HEK293 (cell line): ENCODE measurements around the gene TUBG2.
A peak's percentile ranks its signal among the peaks of the same experiment; 100 is the strongest.
"Not testable (repeated sequence)": the region's sequence is repeated elsewhere in the genome, so short reads cannot be mapped to it uniquely, and the experiment has no call there.

Source experiments
- CTCF ChIA-PET: fragments of 350-600 bp; formaldehyde crosslinking; extraction: SDS; loops from one replicate; lab custom pipeline; 2021; ENCODE audit warnings: antibody characterized with exemption; lab: Yijun Ruan, JAX
- POLR2A ChIA-PET: fragments of 300-600 bp; formaldehyde crosslinking; extraction: SDS; loops from one replicate; lab custom pipeline; 2020; ENCODE audit warnings: antibody characterized with exemption, inconsistent platforms; lab: Yijun Ruan, JAX
- H3K27ac ChIP-seq: fragments of 200-500 bp; sonication (Bioruptor generic); 2 replicates; pipeline ENCODE4 v1.5.1; 2014; ENCODE audit warnings: low read depth, low read length, control low read depth, inconsistent platforms; ENCODE audit errors: extremely low read depth
- H3K36me3 ChIP-seq, 2 experiments: fragments of 200-500 bp in 1 of 2; sonication (Bioruptor generic) in 1 of 2; 1 replicate in 1 of 2; 2 replicates in 1 of 2; pipeline ENCODE4 v1.5.1; 2014 to 2017; ENCODE audit warnings: inconsistent platforms in 2 of 2, low read length in 2 of 2; ENCODE audit not compliant: control insufficient read depth in 2 of 2, insufficient read depth in 1 of 2
- H3K4me1 ChIP-seq: fragments of 200-500 bp; sonication (Bioruptor generic); 2 replicates; pipeline ENCODE4 v1.5.1; 2014; ENCODE audit warnings: mild to moderate bottlenecking, low read length, inconsistent platforms; ENCODE audit not compliant: control insufficient read depth, insufficient read depth
- H3K4me3 ChIP-seq: 2 replicates; pipeline ENCODE4 v1.5.1; 2011; ENCODE audit warnings: low read depth, mild to moderate bottlenecking, control low read depth, low read length, moderate library complexity
- H3K9me3 ChIP-seq: fragments of 200-500 bp; sonication (Bioruptor generic); 2 replicates; pipeline ENCODE4 v1.5.1; 2014; ENCODE audit warnings: low read depth, low read length, inconsistent platforms; ENCODE audit not compliant: control insufficient read depth, insufficient read depth
- BCL11A ChIP-seq: fragments of 450-650 bp; formaldehyde crosslinking; IDR thresholded peaks from 2 replicates; pipeline ENCODE4 v1.5.1; 2016; ENCODE audit warnings: low read depth, missing biosample characterization, missing genetic modification characterization
- BCL6B ChIP-seq: fragments of 450-650 bp; formaldehyde crosslinking; IDR thresholded peaks from 2 replicates; pipeline ENCODE4 v1.5.1; 2017; ENCODE audit warnings: missing biosample characterization, missing genetic modification characterization
- HOXC10 ChIP-seq: sonication (generic); formaldehyde crosslinking; IDR thresholded peaks from 2 replicates; pipeline ENCODE4 v1.8.1; 2023; ENCODE audit warnings: mild to moderate bottlenecking, missing genetic modification reagents
- KLF1 ChIP-seq: fragments of 450-650 bp; formaldehyde crosslinking; IDR thresholded peaks from 2 replicates; pipeline ENCODE4 v1.5.1; 2016; ENCODE audit warnings: missing biosample characterization, missing genetic modification characterization
- PRDM1 ChIP-seq: fragments of 450-650 bp; formaldehyde crosslinking; IDR thresholded peaks from 2 replicates; pipeline ENCODE4; 2016; ENCODE audit warnings: missing biosample characterization, missing genetic modification characterization
- TRIM28 ChIP-seq: IDR thresholded peaks from 2 replicates; pipeline ENCODE4 v1.6.1; 2011; ENCODE audit warnings: low read length, control low read depth, borderline replicate concordance
- ZBTB21 ChIP-seq: fragments of 450-650 bp; formaldehyde crosslinking; IDR thresholded peaks from 2 replicates; pipeline ENCODE4 v1.5.1; 2017; ENCODE audit warnings: missing biosample characterization, missing genetic modification characterization
- ZBTB44 ChIP-seq: fragments of 450-650 bp; IDR thresholded peaks from 2 replicates; pipeline ENCODE4 v1.5.1; 2018; ENCODE audit warnings: missing biosample characterization, mild to moderate bottlenecking, missing genetic modification characterization
- ZFP37 ChIP-seq: fragments of 450-650 bp; formaldehyde crosslinking; IDR thresholded peaks from 2 replicates; pipeline ENCODE4 v1.5.1; 2016; ENCODE audit warnings: missing biosample characterization, missing genetic modification characterization
- ZNF10 ChIP-seq: fragments of 450-650 bp; formaldehyde crosslinking; IDR thresholded peaks from 2 replicates; pipeline ENCODE4 v1.5.1; 2017; ENCODE audit warnings: missing biosample characterization, missing genetic modification characterization
- ZNF132 ChIP-seq: fragments of 450-650 bp; formaldehyde crosslinking; IDR thresholded peaks from 2 replicates; pipeline ENCODE4 v1.5.1; 2017; ENCODE audit warnings: missing biosample characterization, missing genetic modification characterization, borderline replicate concordance
- ZNF175 ChIP-seq: fragments of 450-650 bp; formaldehyde crosslinking; IDR thresholded peaks from 2 replicates; pipeline ENCODE4 v1.5.1; 2016; ENCODE audit warnings: missing biosample characterization, missing genetic modification characterization
- ZNF274 ChIP-seq, 2 experiments: fragments of 200-500 bp in 1 of 2; fragments of 450-650 bp in 1 of 2; sonication (Bioruptor generic) in 1 of 2; formaldehyde crosslinking in 1 of 2; IDR thresholded peaks; 2 replicates each; pipeline versions ENCODE4 v1.5.1 to v1.6.1; 2014 to 2016; ENCODE audit warnings: borderline replicate concordance in 1 of 2, inconsistent platforms in 1 of 2, low read length in 1 of 2, missing biosample characterization in 1 of 2, missing genetic modification characterization in 1 of 2
- ZNF350 ChIP-seq: fragments of 450-650 bp; formaldehyde crosslinking; IDR thresholded peaks from 2 replicates; pipeline ENCODE4 v1.5.0; 2017; ENCODE audit warnings: missing biosample characterization, mild to moderate bottlenecking, missing genetic modification characterization
- ZNF366 ChIP-seq: fragments of 450-650 bp; formaldehyde crosslinking; conservative IDR thresholded peaks from 2 replicates; pipeline ENCODE4 v1.5.1; 2016; ENCODE audit warnings: missing biosample characterization, missing genetic modification characterization
- ZNF416 ChIP-seq: fragments of 450-650 bp; formaldehyde crosslinking; IDR thresholded peaks from 2 replicates; pipeline ENCODE4 v1.5.1; 2016; ENCODE audit warnings: missing biosample characterization, missing genetic modification characterization
- ZNF433 ChIP-seq: fragments of 450-650 bp; formaldehyde crosslinking; IDR thresholded peaks from 2 replicates; pipeline ENCODE4 v1.5.1; 2016; ENCODE audit warnings: missing biosample characterization, missing genetic modification characterization, low read depth
- ZNF473 ChIP-seq: fragments of 450-650 bp; formaldehyde crosslinking; IDR thresholded peaks from 2 replicates; pipeline ENCODE4 v1.5.1; 2017; ENCODE audit warnings: missing biosample characterization, missing genetic modification characterization
- ZNF558 ChIP-seq: fragments of 450-650 bp; formaldehyde crosslinking; IDR thresholded peaks from 2 replicates; pipeline ENCODE4 v1.5.1; 2016; ENCODE audit warnings: missing biosample characterization, missing genetic modification characterization
- ZNF596 ChIP-seq: fragments of 450-650 bp; IDR thresholded peaks from 2 replicates; pipeline ENCODE4 v1.5.0; 2018; ENCODE audit warnings: missing biosample characterization, mild to moderate bottlenecking, missing genetic modification characterization, moderate library complexity
- ZNF747 ChIP-seq: fragments of 450-650 bp; formaldehyde crosslinking; IDR thresholded peaks from 2 replicates; pipeline ENCODE4 v1.5.1; 2016; ENCODE audit warnings: missing biosample characterization, missing genetic modification characterization
- ZNF785 ChIP-seq: fragments of 450-650 bp; formaldehyde crosslinking; IDR thresholded peaks from 2 replicates; pipeline ENCODE4 v1.5.1; 2016; ENCODE audit warnings: missing biosample characterization, missing genetic modification characterization
- TF ChIP-seq, protein P1 (sequence below): fragments of 450-650 bp; formaldehyde crosslinking; IDR thresholded peaks from 2 replicates; pipeline ENCODE4 v1.5.1; 2016; ENCODE audit warnings: missing biosample characterization, missing genetic modification characterization
- TF ChIP-seq, protein P2 (sequence below): fragments of 450-650 bp; formaldehyde crosslinking; IDR thresholded peaks from 2 replicates; pipeline ENCODE4 v1.5.1; 2016; ENCODE audit warnings: missing biosample characterization, missing genetic modification characterization, low read depth

TUBG2 gene

GRCh38 chr17:42623732-42624596 lies 35.1 kb upstream of the TUBG2 start (continued):
- TF ChIP-seq, protein P1, sequence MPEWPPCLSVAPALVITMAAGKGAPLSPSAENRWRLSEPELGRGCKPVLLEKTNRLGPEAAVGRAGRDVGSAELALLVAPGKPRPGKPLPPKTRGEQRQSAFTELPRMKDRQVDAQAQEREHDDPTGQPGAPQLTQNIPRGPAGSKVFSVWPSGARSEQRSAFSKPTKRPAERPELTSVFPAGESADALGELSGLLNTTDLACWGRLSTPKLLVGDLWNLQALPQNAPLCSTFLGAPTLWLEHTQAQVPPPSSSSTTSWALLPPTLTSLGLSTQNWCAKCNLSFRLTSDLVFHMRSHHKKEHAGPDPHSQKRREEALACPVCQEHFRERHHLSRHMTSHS = no peak
- TF ChIP-seq ZNF558 (tag by site-specific recombination) (peak; percentile 84), ZBTB21 (0 out of 2 replicates have a peak, but pooled peaks have one; percentile 9), ZBTB44 (tag by site-specific recombination) (no peak), ZNF10 (tag by site-specific recombination) (peak; percentile 96), ZNF433 (no peak), ZFP37 (no peak), BCL11A (tag by site-specific recombination) (0 out of 2 replicates have a peak, but pooled peaks have one; percentile 37), TRIM28 (no peak)
- TF ChIP-seq, all 188 proteins: peak for 14

- not testable (repeated sequence) for H3K4me1 ChIP-seq
- TF ChIP-seq ZNF366 (tag by site-specific recombination) (peak; percentile 51; the same call in 1 of the 2 replicates), ZNF596 (tag by site-specific recombination) (peak; percentile 96), PRDM1 (peak; percentile 90)
- TF ChIP-seq, all 188 proteins: peak for 3; not testable (repeated sequence) for 185
- POLR2A ChIA-PET = interaction anchor here (1.0 to 1.6 kb wide), 2 partner anchors 18 to 49 kb away, joined by 3 read pairs; no protein-coding TSS in a partner anchor
- H3K9me3 ChIP-seq, H3K4me3 ChIP-seq, H3K27ac ChIP-seq, H3K36me3 ChIP-seq: not testable (repeated sequence)
- CTCF ChIA-PET = interaction anchor here (0.7 to 1.0 kb wide), 2 partner anchors 73 to 136 kb away, joined by 3 to 4 read pairs; no protein-coding TSS in a partner anchor
Observed at GRCh38 chr17:42627032-42627764, 31.9 kb upstream of the TUBG2 start.

GRCh38 chr17:42629411-42630009 lies 29.6 kb upstream of the TUBG2 start:
- POLR2A ChIA-PET = interaction anchor here (0.8 kb wide), 1 partner anchor 20 kb away, joined by 3 read pairs; the partner anchor contains the start of genes RETREG3 and TUBG1
- no peak overlapping the region for H3K27ac ChIP-seq
- CTCF ChIA-PET = interaction anchor here (0.7 to 1.4 kb wide), 2 partner anchors 134 to 1095 kb away, joined by 3 read pairs; no protein-coding TSS in a partner anchor
- TF ChIP-seq, protein P2, sequence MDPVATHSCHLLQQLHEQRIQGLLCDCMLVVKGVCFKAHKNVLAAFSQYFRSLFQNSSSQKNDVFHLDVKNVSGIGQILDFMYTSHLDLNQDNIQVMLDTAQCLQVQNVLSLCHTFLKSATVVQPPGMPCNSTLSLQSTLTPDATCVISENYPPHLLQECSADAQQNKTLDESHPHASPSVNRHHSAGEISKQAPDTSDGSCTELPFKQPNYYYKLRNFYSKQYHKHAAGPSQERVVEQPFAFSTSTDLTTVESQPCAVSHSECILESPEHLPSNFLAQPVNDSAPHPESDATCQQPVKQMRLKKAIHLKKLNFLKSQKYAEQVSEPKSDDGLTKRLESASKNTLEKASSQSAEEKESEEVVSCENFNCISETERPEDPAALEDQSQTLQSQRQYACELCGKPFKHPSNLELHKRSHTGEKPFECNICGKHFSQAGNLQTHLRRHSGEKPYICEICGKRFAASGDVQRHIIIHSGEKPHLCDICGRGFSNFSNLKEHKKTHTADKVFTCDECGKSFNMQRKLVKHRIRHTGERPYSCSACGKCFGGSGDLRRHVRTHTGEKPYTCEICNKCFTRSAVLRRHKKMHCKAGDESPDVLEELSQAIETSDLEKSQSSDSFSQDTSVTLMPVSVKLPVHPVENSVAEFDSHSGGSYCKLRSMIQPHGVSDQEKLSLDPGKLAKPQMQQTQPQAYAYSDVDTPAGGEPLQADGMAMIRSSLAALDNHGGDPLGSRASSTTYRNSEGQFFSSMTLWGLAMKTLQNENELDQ = no peak
- TF ChIP-seq ZNF785 (tag by site-specific recombination) (no peak), ZNF175 (tag by site-specific recombination) (no peak), ZNF274 (IDR thresholded peaks at IDR 0.05; ENCODE audit: low read length) (no peak), ZNF274 (tag by site-specific recombination; IDR thresholded peaks at IDR 0.05; ENCODE audit: borderline replicate concordance) (no peak), ZNF416 (tag by site-specific recombination) (no peak), ZNF473 (tag by site-specific recombination) (no peak), BCL6B (tag by site-specific recombination) (no peak), KLF1 (tag by site-specific recombination) (no peak), ZNF350 (no peak), HOXC10 (CRISPR knock-in tag) (no peak), ZNF132 (tag by site-specific recombination) (no peak), ZNF747 (tag by site-specific recombination) (no peak)

More at GRCh38 chr17:42629411-42630009, 29.6 kb upstream of the TUBG2 start:
- Histone ChIP-seq H3K36me3 (no peaks in the 10 kb centered on the region), H3K9me3 (no peaks in the 10 kb centered on the region), H3K4me3 (no peak overlapping the region), H3K4me1 (no peaks in the 10 kb centered on the region)
